K562 (cell line): ENCODE measurements around the gene STUM.

ENCODE experiments used
- CBFA2T3 ChIP-seq: fragments of 450-650 bp; IDR thresholded peaks from 2 replicates; pipeline ENCODE4 v1.6.1; 2017
- HDAC2 ChIP-seq: fragments of 450-650 bp; IDR thresholded peaks from 2 replicates; pipeline ENCODE4 v1.6.1; 2016; ENCODE audit warnings: mild to moderate bottlenecking
- MAFG ChIP-seq: fragments of 450-650 bp; conservative IDR thresholded peaks from 2 replicates; pipeline ENCODE4 v1.6.1; 2016; ENCODE audit warnings: missing genetic modification characterization, missing compliant biosample characterization
- NFATC3 ChIP-seq: fragments of 450-650 bp; IDR thresholded peaks from 2 replicates; pipeline ENCODE4 v1.6.1; 2017; ENCODE audit warnings: mild to moderate bottlenecking
- NFXL1 ChIP-seq: fragments of 450-650 bp; formaldehyde crosslinking; IDR thresholded peaks from 2 replicates; pipeline ENCODE4 v1.4.0; 2021; ENCODE audit warnings: mild to moderate bottlenecking
- TAF15 ChIP-seq: fragments of 200-400 bp; formaldehyde crosslinking; IDR thresholded peaks from 2 replicates; pipeline ENCODE4 v1.6.1; 2017; ENCODE audit warnings: mild to moderate bottlenecking, low read depth, low read length, moderate library complexity
- YY1 ChIP-seq, 3 experiments: IDR thresholded peaks; 2 replicates each; pipeline ENCODE4 v1.6.1; 2011; ENCODE audit warnings: low read length in 2 of 3, mild to moderate bottlenecking in 2 of 3, moderate library complexity in 2 of 3, borderline replicate concordance in 1 of 3, control low read depth in 1 of 3, low read depth in 1 of 3; ENCODE audit not compliant: insufficient read depth in 3 of 3, insufficient replicate concordance in 2 of 3, control insufficient read depth in 1 of 3, insufficient read length in 1 of 3; ENCODE audit errors: extremely low read depth in 1 of 3
- ZNF57 ChIP-seq: fragments of 450-650 bp; formaldehyde crosslinking; IDR thresholded peaks from 2 replicates; pipeline ENCODE4 v1.4.0; 2020; ENCODE audit warnings: mild to moderate bottlenecking, moderate library complexity
- TF ChIP-seq, protein P1 (sequence below): sonication (generic); formaldehyde crosslinking; IDR thresholded peaks from 2 replicates; pipeline ENCODE4 v1.4.0; 2020; ENCODE audit warnings: mild to moderate bottlenecking, missing genetic modification reagents
- TF ChIP-seq, protein P2 (sequence below), 3 experiments: IDR thresholded peaks in 2 of 3; conservative IDR thresholded peaks in 1 of 3; 2 replicates each; pipeline ENCODE4 v1.5.1; 2011 to 2012; ENCODE audit warnings: low read length in 3 of 3, mild to moderate bottlenecking in 3 of 3, control low read depth in 2 of 3, improper control_type of control experiment in 1 of 3, inconsistent platforms in 1 of 3, low read depth in 1 of 3, mixed read lengths in 1 of 3, moderate library complexity in 1 of 3; ENCODE audit not compliant: insufficient read depth in 2 of 3
- TF ChIP-seq, protein P3 (sequence below): sonication (generic); formaldehyde crosslinking; IDR thresholded peaks from 2 replicates; pipeline ENCODE4 v1.8.0; 2022; ENCODE audit warnings: mild to moderate bottlenecking, missing genetic modification reagents, borderline replicate concordance

DNA sequence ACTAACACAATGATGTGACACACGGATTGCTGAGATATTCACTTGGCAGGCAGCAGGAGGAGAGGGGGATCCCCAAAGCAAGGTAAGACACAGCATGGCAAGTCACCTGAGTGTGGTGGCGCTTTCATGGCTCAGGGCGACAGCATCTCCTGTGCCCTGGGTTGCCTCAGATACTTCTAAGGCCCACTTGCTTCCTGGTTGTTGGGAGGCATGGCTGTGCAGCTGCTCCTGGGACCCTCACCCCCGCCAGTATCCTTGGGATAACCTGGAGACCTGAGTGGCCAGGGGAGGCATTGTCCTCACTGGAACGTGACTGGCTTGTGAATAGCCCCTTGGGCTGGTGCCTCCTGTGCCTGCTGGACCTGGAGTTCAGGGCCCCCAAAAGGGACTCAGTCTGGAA lies 69.8 kb downstream of the STUM start:
- TF ChIP-seq YY1 (IDR thresholded peaks at IDR 0.05; ENCODE audit: borderline replicate concordance in 1 of 3, control insufficient read depth in 1 of 3, extremely low read depth in 1 of 3, insufficient read depth in 3 of 3, insufficient read length in 1 of 3, insufficient replicate concordance in 2 of 3, low read depth in 1 of 3, low read length in 2 of 3): no peak
- TF ChIP-seq NFATC3: no peak
- TF ChIP-seq TAF15: no peak
- no peak for TF ChIP-seq HDAC2
- TF ChIP-seq NFXL1 (CRISPR knock-in tag): no peak
- TF ChIP-seq CBFA2T3: no peak
- TF ChIP-seq, protein P1, sequence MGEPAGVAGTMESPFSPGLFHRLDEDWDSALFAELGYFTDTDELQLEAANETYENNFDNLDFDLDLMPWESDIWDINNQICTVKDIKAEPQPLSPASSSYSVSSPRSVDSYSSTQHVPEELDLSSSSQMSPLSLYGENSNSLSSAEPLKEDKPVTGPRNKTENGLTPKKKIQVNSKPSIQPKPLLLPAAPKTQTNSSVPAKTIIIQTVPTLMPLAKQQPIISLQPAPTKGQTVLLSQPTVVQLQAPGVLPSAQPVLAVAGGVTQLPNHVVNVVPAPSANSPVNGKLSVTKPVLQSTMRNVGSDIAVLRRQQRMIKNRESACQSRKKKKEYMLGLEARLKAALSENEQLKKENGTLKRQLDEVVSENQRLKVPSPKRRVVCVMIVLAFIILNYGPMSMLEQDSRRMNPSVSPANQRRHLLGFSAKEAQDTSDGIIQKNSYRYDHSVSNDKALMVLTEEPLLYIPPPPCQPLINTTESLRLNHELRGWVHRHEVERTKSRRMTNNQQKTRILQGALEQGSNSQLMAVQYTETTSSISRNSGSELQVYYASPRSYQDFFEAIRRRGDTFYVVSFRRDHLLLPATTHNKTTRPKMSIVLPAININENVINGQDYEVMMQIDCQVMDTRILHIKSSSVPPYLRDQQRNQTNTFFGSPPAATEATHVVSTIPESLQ (CRISPR knock-in tag): no peak
- TF ChIP-seq, protein P2, sequence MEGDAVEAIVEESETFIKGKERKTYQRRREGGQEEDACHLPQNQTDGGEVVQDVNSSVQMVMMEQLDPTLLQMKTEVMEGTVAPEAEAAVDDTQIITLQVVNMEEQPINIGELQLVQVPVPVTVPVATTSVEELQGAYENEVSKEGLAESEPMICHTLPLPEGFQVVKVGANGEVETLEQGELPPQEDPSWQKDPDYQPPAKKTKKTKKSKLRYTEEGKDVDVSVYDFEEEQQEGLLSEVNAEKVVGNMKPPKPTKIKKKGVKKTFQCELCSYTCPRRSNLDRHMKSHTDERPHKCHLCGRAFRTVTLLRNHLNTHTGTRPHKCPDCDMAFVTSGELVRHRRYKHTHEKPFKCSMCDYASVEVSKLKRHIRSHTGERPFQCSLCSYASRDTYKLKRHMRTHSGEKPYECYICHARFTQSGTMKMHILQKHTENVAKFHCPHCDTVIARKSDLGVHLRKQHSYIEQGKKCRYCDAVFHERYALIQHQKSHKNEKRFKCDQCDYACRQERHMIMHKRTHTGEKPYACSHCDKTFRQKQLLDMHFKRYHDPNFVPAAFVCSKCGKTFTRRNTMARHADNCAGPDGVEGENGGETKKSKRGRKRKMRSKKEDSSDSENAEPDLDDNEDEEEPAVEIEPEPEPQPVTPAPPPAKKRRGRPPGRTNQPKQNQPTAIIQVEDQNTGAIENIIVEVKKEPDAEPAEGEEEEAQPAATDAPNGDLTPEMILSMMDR (IDR thresholded peaks at IDR 0.05 in 2 of 3, conservative IDR thresholded peaks at IDR 0.05 in 1 of 3; ENCODE audit: insufficient read depth in 2 of 3, low read depth in 1 of 3, low read length in 3 of 3): no peak
- TF ChIP-seq, protein P3, sequence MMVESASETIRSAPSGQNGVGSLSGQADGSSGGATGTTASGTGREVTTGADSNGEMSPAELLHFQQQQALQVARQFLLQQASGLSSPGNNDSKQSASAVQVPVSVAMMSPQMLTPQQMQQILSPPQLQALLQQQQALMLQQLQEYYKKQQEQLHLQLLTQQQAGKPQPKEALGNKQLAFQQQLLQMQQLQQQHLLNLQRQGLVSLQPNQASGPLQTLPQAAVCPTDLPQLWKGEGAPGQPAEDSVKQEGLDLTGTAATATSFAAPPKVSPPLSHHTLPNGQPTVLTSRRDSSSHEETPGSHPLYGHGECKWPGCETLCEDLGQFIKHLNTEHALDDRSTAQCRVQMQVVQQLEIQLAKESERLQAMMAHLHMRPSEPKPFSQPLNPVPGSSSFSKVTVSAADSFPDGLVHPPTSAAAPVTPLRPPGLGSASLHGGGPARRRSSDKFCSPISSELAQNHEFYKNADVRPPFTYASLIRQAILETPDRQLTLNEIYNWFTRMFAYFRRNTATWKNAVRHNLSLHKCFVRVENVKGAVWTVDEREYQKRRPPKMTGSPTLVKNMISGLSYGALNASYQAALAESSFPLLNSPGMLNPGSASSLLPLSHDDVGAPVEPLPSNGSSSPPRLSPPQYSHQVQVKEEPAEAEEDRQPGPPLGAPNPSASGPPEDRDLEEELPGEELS (CRISPR knock-in tag): no peak
- TF ChIP-seq MAFG (tag): no peak
- TF ChIP-seq ZNF57: no peak
